Activated T-helper 1 cell treated with anti-CD3 and anti-CD28 coated beads, Interleukin-12 subunit alpha, Interleukin-12 subunit beta, Interleukin-2, Interleukin-4 antibody, amounts not matched to agents 30 ng/mL and 10 ng/mL and 1 ng/mL, durations not matched to agents 14 hours and 24 hours and 36 hours (primary cell): ENCODE data around the gene NDUFB10. TPM values are rescaled to one million over a fixed set of nuclear protein-coding genes. Genes with fewer than 3 reads are reported as not detected.
"Not testable (repeated sequence)": the region's sequence is repeated elsewhere in the genome, so short reads cannot be mapped to it uniquely, and the experiment has no call there.

Experiments used
- DNase-seq: peaks from one replicate; pipeline ENCODE4 v3.0.0; 2021; ENCODE audit warnings: low spot score
- H3K27ac Mint-ChIP-seq: one replicate; pipeline ENCODE4 v1.8.0; 2021; ENCODE audit warnings: mild to moderate bottlenecking, mixed read lengths
- H3K27me3 Mint-ChIP-seq: one replicate; pipeline ENCODE4 v1.8.0; 2022; ENCODE audit warnings: mild to moderate bottlenecking, moderate library complexity, mixed read lengths; ENCODE audit not compliant: insufficient read depth
- H3K36me3 Mint-ChIP-seq: one replicate; pipeline ENCODE4 v1.8.0; 2021; ENCODE audit warnings: low read depth, mixed read lengths
- H3K4me1 Mint-ChIP-seq: one replicate; pipeline ENCODE4 v1.8.0; 2021; ENCODE audit warnings: low read depth, mixed read lengths
- H3K4me3 Mint-ChIP-seq: one replicate; pipeline ENCODE4 v1.8.0; 2021; ENCODE audit warnings: mild to moderate bottlenecking, moderate library complexity, mixed read lengths
- H3K9me3 Mint-ChIP-seq: one replicate; pipeline ENCODE4 v1.8.0; 2021; ENCODE audit warnings: mixed read lengths
- intact Hi-C: fragments of 100-400 bp; cut with micrococcal nuclease; formaldehyde crosslinking; loops from one replicate; pipeline ENCODE4 v1.15.1; 2024
- total RNA-seq: library from RNA; stranded (reverse); gene quantifications from 2 replicates; pipeline ENCODE4 v1.2.3, GENCODE V29; 2022

The NDUFB10 gene
- total RNA-seq, 1 donor from 2014 or later = 138 TPM

GRCh38 chr16:1944612-1945199, 14.6 kb upstream of the NDUFB10 start:
- intact Hi-C loops = loop anchor here (5.0 to 10.0 kb wide), 2 partner anchors 198 to 1160 kb away; no protein-coding TSS in a partner anchor
- peaks cover 4% of the 10 kb centered on the region for H3K36me3 Mint-ChIP-seq
- peaks cover 19% of the 10 kb centered on the region for H3K4me1 Mint-ChIP-seq
- H3K9me3 Mint-ChIP-seq = no peaks in the 10 kb centered on the region
- H3K27ac Mint-ChIP-seq = peak overlapping the region; percentile 40
- H3K4me3 Mint-ChIP-seq = peak overlapping the region; percentile 87
- H3K27me3 Mint-ChIP-seq = no peaks in the 10 kb centered on the region
- no peak for DNase-seq

DNA sequence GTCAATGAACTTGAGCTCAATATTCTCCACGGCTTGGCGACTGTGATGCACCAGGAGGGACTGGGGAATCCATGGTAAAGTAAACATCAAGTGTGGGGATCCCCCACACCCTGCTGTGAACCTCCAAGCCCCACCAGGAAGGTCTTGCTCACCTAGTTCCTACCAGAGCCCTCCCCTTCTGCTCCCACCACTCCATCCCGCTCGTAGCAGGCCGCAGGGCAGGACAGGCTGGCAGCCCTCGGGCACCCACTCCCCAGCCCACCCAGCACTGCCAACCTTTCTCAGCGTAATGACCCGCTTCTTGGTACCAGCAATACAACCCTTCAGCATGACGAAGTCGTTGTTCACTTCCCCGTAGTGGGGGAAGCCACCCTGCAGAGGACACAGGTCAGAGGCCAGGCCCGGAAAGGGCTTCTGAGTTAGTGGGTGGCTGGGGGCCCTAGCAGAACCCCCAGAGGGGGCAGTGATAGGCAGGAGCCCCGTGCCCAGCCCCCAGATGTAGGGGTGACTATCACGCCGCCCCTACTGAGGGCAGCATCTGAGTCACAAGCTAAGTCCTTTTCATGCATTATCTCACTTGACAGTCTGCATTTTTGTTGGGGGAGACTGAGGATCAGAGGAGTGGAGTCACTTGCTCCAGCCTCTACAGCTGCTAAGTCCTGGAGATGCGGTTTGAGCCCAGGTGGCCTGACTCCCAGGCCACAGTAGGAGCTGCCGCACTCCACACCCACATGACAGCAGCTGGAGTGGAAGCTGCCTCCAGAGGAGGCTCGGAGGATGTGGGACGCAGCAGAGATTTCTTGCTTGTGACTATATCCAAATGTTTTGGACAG, 13.6 kb upstream of the NDUFB10 start:
- Mint-ChIP-seq H3K27me3 (no peaks in the 10 kb centered on the region), H3K9me3 (no peaks in the 10 kb centered on the region), H3K4me3 (no peak overlapping the region), H3K36me3 (peaks cover 4% of the 10 kb centered on the region), H3K4me1 (peaks cover 19% of the 10 kb centered on the region), H3K27ac (no peak overlapping the region)
- intact Hi-C loops = loop anchor here (10.0 kb wide), 1 partner anchor 1159 kb away; no protein-coding TSS in a partner anchor
- DNase-seq = no peak

DNA sequence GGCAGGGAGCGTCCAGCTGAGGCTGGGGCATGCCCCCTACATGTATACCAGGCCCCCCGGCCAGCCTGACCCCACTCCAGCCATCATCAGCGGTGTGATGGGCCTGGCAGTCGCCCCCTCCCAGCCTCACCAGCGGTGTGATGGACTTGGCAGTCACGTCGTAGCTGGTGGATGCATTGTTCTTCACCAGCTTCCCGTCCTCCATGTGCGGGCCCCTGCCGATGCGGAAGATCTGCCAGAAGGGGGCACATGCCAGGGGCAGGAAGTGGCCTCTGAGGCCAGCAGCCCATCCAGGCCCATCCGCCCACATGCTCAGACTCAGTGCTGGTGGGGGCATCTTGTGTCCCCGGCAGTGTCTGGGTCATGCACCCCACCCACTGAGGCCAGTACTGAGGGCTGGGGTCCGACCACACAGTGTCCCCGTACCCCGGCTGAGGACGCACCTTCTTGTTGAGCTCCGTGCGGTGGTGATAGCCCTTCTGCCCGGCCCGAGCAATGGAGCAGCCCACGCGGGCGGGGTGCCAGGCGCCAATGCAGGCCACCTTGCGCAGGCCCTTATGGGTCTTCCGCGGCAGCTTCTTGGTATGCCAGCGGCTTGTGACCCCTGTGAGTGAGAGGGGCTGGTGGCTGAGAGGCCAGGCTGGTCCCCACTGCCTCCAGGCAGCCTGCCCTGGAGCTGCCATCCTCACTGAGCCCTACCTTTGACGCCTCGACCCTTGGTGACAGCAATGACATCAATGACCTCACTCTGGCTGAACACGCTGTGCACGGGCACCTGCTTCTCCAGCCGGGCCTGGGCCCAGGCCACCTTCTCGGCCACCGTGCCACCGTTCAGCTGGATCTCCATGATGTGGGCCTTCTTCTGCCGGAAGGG, 12.6 kb upstream of the NDUFB10 start:
- peaks cover 14% of the 10 kb centered on the region for H3K4me1 Mint-ChIP-seq
- no peaks in the 10 kb centered on the region for H3K27me3 Mint-ChIP-seq
- intact Hi-C loops = loop anchor here (10.0 kb wide), 1 partner anchor 1158 kb away; no protein-coding TSS in a partner anchor
- H3K36me3 Mint-ChIP-seq = no peaks in the 10 kb centered on the region
- no peak for DNase-seq
- H3K4me3 Mint-ChIP-seq = no peak overlapping the region
- no peak overlapping the region for H3K27ac Mint-ChIP-seq
- no peaks in the 10 kb centered on the region for H3K9me3 Mint-ChIP-seq

DNA sequence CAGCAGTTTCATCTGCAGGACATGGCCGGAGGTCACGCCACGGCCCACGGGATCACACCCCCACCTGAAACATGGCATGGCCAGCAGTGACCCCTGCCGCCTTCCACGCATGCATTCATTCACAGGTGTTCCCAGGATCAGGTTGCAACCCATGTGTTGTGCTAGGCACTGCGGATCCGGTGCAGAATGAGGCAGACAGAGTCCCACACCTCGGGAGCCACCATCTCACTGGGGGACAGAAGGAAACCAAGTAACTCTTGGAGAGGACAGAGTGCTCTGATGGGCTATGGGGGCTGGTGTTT, 12.0 kb upstream of the NDUFB10 start:
- Mint-ChIP-seq H3K4me3 (no peak overlapping the region), H3K4me1 (peaks cover 8% of the 10 kb centered on the region), H3K27ac (no peak overlapping the region), H3K36me3 (no peaks in the 10 kb centered on the region), H3K27me3 (no peaks in the 10 kb centered on the region), H3K9me3 (no peaks in the 10 kb centered on the region)
- no peak for DNase-seq
- intact Hi-C loops = loop anchor here (10.0 kb wide), 1 partner anchor 1157 kb away; no protein-coding TSS in a partner anchor

GRCh38 chr16:1949507-1949906, 9.8 kb upstream of the NDUFB10 start:
- Mint-ChIP-seq H3K4me1 (peaks cover 8% of the 10 kb centered on the region), H3K4me3 (no peak overlapping the region), H3K36me3 (no peaks in the 10 kb centered on the region), H3K27me3 (peaks cover 2% of the 10 kb centered on the region), H3K9me3 (no peaks in the 10 kb centered on the region), H3K27ac (no peak overlapping the region)
- intact Hi-C loops = loop anchor here (10.0 kb wide), 1 partner anchor 1155 kb away; no protein-coding TSS in a partner anchor
- no peak for DNase-seq

DNA sequence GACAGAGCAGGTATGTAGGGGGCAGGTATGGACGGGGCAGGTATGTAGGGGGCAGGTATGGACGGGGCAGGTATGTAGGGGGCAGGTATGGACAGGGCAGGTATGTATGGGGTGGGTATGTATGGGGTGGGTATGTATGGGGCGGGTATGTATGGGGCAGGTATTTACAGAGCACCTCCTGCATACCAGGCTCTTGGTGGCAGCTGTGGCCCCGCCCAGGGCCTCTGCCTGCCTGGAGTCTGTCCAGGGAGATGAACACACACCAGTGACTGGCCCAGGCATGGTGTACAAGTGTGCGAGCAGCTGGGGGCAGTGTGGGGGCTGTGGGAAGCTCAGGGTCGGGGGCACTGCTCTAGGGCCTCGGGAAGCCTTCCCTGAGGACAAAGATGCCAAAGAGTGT, 9.3 kb upstream of the NDUFB10 start:
- Mint-ChIP-seq H3K27ac (no peak overlapping the region), H3K9me3 (no peaks in the 10 kb centered on the region)

GRCh38 chr16:1950559-1950958, 8.8 kb upstream of the NDUFB10 start:
- no peak for DNase-seq
- H3K9me3 Mint-ChIP-seq = no peaks in the 10 kb centered on the region
- H3K4me1 Mint-ChIP-seq = peaks cover 6% of the 10 kb centered on the region
- no peaks in the 10 kb centered on the region for H3K36me3 Mint-ChIP-seq
- no peak overlapping the region for H3K4me3 Mint-ChIP-seq
- intact Hi-C loops = no loop called here
- no peak overlapping the region for H3K27ac Mint-ChIP-seq
- peaks cover 2% of the 10 kb centered on the region for H3K27me3 Mint-ChIP-seq

More for the DNA sequence above, 9.3 kb upstream of the NDUFB10 start:
- Mint-ChIP-seq H3K4me1 (peaks cover 6% of the 10 kb centered on the region), H3K4me3 (no peak overlapping the region), H3K36me3 (no peaks in the 10 kb centered on the region), H3K27me3 (peaks cover 2% of the 10 kb centered on the region)
- DNase-seq = no peak
- intact Hi-C loops = no loop called here

DNA sequence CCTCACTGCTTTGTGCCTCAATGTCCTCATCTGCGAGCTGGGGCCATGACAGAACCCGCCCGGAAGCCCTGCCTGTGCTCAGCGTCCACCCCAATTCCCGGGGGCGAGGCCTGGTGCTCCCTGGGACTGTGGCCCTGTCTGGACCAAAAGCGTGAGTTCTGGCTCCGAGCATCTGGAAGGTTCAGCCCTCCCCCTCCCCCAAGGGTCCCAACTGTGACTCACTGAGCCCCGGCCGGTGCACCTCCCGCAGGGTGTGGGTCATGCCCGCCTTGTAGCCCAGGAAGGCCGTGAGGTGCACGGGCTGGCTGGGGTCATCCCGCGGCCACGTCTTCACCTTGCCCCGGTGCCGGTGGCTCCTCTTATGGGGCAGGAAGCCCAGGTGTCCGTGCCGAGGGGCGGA, 5.6 kb upstream of the NDUFB10 start:
- intact Hi-C loops = no loop called here
- Mint-ChIP-seq H3K4me1 (peaks cover 6% of the 10 kb centered on the region), H3K36me3 (no peaks in the 10 kb centered on the region), H3K4me3 (no peak overlapping the region), H3K27me3 (peaks cover 2% of the 10 kb centered on the region), H3K9me3 (no peaks in the 10 kb centered on the region), H3K27ac (no peak overlapping the region)
- DNase-seq = no peak

GRCh38 chr16:1957434-1958142, 1.8 kb upstream of the NDUFB10 start:
- intact Hi-C loops, H3K27me3 Mint-ChIP-seq, H3K9me3 Mint-ChIP-seq, H3K27ac Mint-ChIP-seq, DNase-seq: not testable (repeated sequence)
- Mint-ChIP-seq H3K36me3 (peaks cover 21% of the 10 kb centered on the region), H3K4me1 (peaks cover 26% of the 10 kb centered on the region), H3K4me3 (peak overlapping the region; percentile 15)

- intact Hi-C loops, H3K27ac Mint-ChIP-seq, H3K4me3 Mint-ChIP-seq, H3K9me3 Mint-ChIP-seq, H3K27me3 Mint-ChIP-seq, DNase-seq: not testable (repeated sequence)
- Mint-ChIP-seq H3K36me3 (peaks cover 26% of the 10 kb centered on the region), H3K4me1 (peaks cover 27% of the 10 kb centered on the region)
Measured at GRCh38 chr16:1958143-1958491, 1.2 kb upstream of the NDUFB10 start.

DNA sequence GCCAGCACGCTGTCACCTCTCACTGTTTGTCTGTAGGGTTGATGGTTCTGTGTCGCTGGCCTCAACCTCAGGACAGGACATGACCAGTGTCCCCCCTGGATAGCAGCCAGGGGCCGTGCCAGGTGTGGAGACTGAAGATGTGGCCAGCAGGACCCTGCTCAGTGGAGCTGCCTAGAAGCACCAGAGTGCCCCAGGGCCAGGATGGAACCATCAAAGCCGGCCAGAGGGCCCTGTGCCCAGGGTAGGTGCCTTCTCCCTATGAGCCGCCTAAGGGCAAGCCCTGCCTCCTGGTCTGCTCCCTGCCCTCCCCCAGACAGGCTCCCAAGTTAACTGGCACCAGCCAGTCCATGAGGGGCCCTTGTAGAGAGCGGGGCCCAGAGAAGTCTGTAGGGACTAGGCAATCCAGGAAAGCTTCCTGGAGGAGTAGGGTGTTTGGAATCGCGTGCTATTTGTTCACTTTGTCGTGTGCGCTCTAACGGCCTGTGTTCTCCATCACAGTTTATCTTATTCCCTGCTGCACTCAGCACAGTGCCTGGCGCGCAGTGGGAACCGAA, 546 bp upstream of the NDUFB10 start:
- no peak for DNase-seq
- Mint-ChIP-seq H3K27me3 (no peaks in the 10 kb centered on the region), H3K27ac (no peak overlapping the region), H3K4me1 (peaks cover 32% of the 10 kb centered on the region), H3K36me3 (peaks cover 31% of the 10 kb centered on the region), H3K9me3 (no peaks in the 10 kb centered on the region), H3K4me3 (peak overlapping the region; percentile 97)
- intact Hi-C loops = loop anchor here (1.0 kb wide), 5 partner anchors 13 to 34 kb away; partner anchors contain the start of genes GFER and MSRB1
